Neural cell (in vitro differentiated cells): ENCODE measurements around the gene PCDH9. TPM values are rescaled to one million over a fixed set of nuclear protein-coding genes. Genes with fewer than 3 reads are reported as not detected.

Source experiments
- H2AFZ ChIP-seq: fragments of 200-600, 300-800 bp; sonication (generic), shearing (Covaris generic); 2 replicates; pipeline ENCODE4 v1.6.0; 2014; ENCODE audit warnings: low read depth, mild to moderate bottlenecking, antibody characterized with exemption, low read length, moderate library complexity
- H3F3A ChIP-seq: fragments of 200-600 bp; shearing (Covaris generic); 2 replicates; pipeline ENCODE4 v1.6.1; 2016; ENCODE audit warnings: mild to moderate bottlenecking, moderate library complexity, mixed read lengths, antibody characterized with exemption, low read length; ENCODE audit not compliant: insufficient read depth, poor library complexity, severe bottlenecking
- H3K27ac ChIP-seq: fragments of 200-600, 300-800 bp; sonication (generic), shearing (Covaris generic); 2 replicates; pipeline ENCODE4 v1.5.1; 2014; ENCODE audit warnings: mild to moderate bottlenecking, low read length, moderate library complexity
- H3K27me3 ChIP-seq: fragments of 300-800, 200-600 bp; sonication (generic), shearing (Covaris generic); 2 replicates; pipeline ENCODE4 v1.6.0; 2014; ENCODE audit warnings: mild to moderate bottlenecking, low read depth, low read length, moderate library complexity; ENCODE audit not compliant: insufficient read depth
- H3K36me3 ChIP-seq: fragments of 300-800, 200-600 bp; sonication (generic), shearing (Covaris generic); 2 replicates; pipeline ENCODE4 v1.5.1; 2014; ENCODE audit warnings: mild to moderate bottlenecking, antibody characterized with exemption, low read length, moderate library complexity; ENCODE audit not compliant: insufficient read depth
- H3K4me2 ChIP-seq: fragments of 300-800, 200-600 bp; sonication (generic), shearing (Covaris generic); 2 replicates; pipeline ENCODE4 v1.6.0; 2014; ENCODE audit warnings: mild to moderate bottlenecking, low read length
- H3K4me3 ChIP-seq: fragments of 300-800, 200-600 bp; sonication (generic), shearing (Covaris generic); 2 replicates; pipeline ENCODE4 v1.5.1; 2014; ENCODE audit warnings: mild to moderate bottlenecking, low read length, moderate library complexity
- H3K79me2 ChIP-seq: fragments of 200-600 bp; shearing (Covaris generic); replicated peaks from 2 replicates; pipeline ENCODE4 v1.6.0; 2014; ENCODE audit warnings: mild to moderate bottlenecking, low read length, moderate library complexity; ENCODE audit not compliant: insufficient read depth
- H3K9ac ChIP-seq: fragments of 300-800, 200-600 bp; sonication (generic), shearing (Covaris generic); 2 replicates; pipeline ENCODE4 v1.6.1; 2016; ENCODE audit warnings: mild to moderate bottlenecking, low read length, mixed read lengths
- H3K9me2 ChIP-seq: fragments of 200-600 bp; shearing (Covaris generic); 2 replicates; pipeline ENCODE4 v1.6.1; 2016; ENCODE audit warnings: mild to moderate bottlenecking, low read length, mixed read lengths; ENCODE audit not compliant: insufficient read depth
- H3K9me3 ChIP-seq: fragments of 200-600, 300-800 bp; sonication (generic), shearing (Covaris generic); 2 replicates; pipeline ENCODE4 v1.6.1; 2016; ENCODE audit warnings: mild to moderate bottlenecking, mixed run types, low read length, moderate library complexity, mixed read lengths
- H4K20me1 ChIP-seq: fragments of 200-600 bp; shearing (Covaris generic); 2 replicates; pipeline ENCODE4 v1.6.1; 2016; ENCODE audit warnings: mild to moderate bottlenecking, mixed run types; ENCODE audit not compliant: insufficient read depth
- EP300 ChIP-seq: fragments of 450-650 bp; conservative IDR thresholded peaks from 2 replicates; pipeline ENCODE4 v1.6.1; 2014; ENCODE audit warnings: antibody characterized with exemption, mild to moderate bottlenecking, moderate library complexity; ENCODE audit not compliant: poor library complexity, severe bottlenecking
- EZH2 ChIP-seq: fragments of 200-600, 300-800 bp; shearing (Covaris generic), sonication (generic); IDR thresholded peaks from 2 replicates; pipeline ENCODE4 v1.6.1; 2014; ENCODE audit warnings: antibody characterized with exemption, low read length, borderline replicate concordance, mild to moderate bottlenecking; ENCODE audit not compliant: insufficient read depth, poor library complexity, severe bottlenecking
- MXI1 ChIP-seq: fragments of 450-650 bp; conservative IDR thresholded peaks from 2 replicates; pipeline ENCODE4 v1.6.1; 2014; ENCODE audit warnings: antibody characterized with exemption, mild to moderate bottlenecking; ENCODE audit not compliant: poor library complexity, severe bottlenecking
- POLR2AphosphoS5 ChIP-seq: IDR thresholded peaks from 2 replicates; pipeline ENCODE4 v1.6.1; 2012
- RAD21 ChIP-seq: fragments of 450-650 bp; conservative IDR thresholded peaks from 2 replicates; pipeline ENCODE4 v1.6.1; 2014; ENCODE audit warnings: antibody characterized with exemption, mild to moderate bottlenecking, moderate library complexity
- REST ChIP-seq: IDR thresholded peaks from 2 replicates; pipeline ENCODE4 v1.6.1; 2012; ENCODE audit warnings: borderline replicate concordance
- SMC3 ChIP-seq: fragments of 450-650 bp; conservative IDR thresholded peaks from 2 replicates; pipeline ENCODE4 v1.6.1; 2014; ENCODE audit warnings: antibody characterized with exemption, mild to moderate bottlenecking, moderate library complexity; ENCODE audit not compliant: poor library complexity
- TAF1 ChIP-seq: IDR thresholded peaks from 2 replicates; pipeline ENCODE4 v1.6.1; 2012; ENCODE audit warnings: low read depth
- polyA plus RNA-seq: library from polyadenylated mRNA; depleted of rRNA; stranded (reverse); fragments of >200 nt; gene quantifications from 2 replicates; pipeline ENCODE4 v1.2.3, GENCODE V29; 2014
- TF ChIP-seq, protein P1 (sequence below): fragments of 450-650 bp; IDR thresholded peaks from 2 replicates; pipeline ENCODE4 v1.5.1; 2014; ENCODE audit warnings: antibody characterized with exemption, mild to moderate bottlenecking, moderate library complexity; ENCODE audit not compliant: poor library complexity, severe bottlenecking

Gene PCDH9
- polyA plus RNA-seq, 1 donor from 2014 or later: 4.6 TPM

DNA sequence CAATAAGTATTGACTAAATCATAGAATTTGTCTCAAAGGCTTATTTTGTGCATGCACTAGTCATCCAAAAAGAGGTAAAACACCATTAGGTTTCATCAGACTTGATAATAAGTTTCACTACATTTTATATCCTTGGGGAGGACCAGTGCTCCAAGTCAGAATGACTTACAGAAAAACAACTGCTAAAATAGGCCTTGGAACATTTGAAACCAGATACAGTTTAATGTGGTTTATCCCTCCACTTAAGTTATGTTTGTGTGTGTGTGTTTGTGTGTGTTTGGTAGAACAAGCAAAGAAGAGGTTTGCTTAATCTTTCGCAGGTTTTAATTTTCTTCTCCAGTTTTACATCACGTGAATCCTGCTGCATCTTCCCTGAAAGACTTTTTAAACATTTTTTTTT is 570.9 kb downstream of the PCDH9 start:
- Histone ChIP-seq H3K4me2 (no peak overlapping the region), H3K27me3 (no peaks in the 10 kb centered on the region), H4K20me1 (no peaks in the 10 kb centered on the region), H3K9ac (no peak overlapping the region), H3K27ac (no peak overlapping the region), H3F3A (no peaks in the 10 kb centered on the region), H3K9me2 (no peaks in the 10 kb centered on the region), H3K9me3 (no peaks in the 10 kb centered on the region), H3K79me2 (no peaks in the 10 kb centered on the region), H3K4me3 (no peak overlapping the region), H3K36me3 (no peaks in the 10 kb centered on the region), H2AFZ (no peak overlapping the region)
- TF ChIP-seq EP300: no peak
- no peak for TF ChIP-seq TAF1
- no peak for TF ChIP-seq REST
- TF ChIP-seq, protein P1, sequence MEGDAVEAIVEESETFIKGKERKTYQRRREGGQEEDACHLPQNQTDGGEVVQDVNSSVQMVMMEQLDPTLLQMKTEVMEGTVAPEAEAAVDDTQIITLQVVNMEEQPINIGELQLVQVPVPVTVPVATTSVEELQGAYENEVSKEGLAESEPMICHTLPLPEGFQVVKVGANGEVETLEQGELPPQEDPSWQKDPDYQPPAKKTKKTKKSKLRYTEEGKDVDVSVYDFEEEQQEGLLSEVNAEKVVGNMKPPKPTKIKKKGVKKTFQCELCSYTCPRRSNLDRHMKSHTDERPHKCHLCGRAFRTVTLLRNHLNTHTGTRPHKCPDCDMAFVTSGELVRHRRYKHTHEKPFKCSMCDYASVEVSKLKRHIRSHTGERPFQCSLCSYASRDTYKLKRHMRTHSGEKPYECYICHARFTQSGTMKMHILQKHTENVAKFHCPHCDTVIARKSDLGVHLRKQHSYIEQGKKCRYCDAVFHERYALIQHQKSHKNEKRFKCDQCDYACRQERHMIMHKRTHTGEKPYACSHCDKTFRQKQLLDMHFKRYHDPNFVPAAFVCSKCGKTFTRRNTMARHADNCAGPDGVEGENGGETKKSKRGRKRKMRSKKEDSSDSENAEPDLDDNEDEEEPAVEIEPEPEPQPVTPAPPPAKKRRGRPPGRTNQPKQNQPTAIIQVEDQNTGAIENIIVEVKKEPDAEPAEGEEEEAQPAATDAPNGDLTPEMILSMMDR: no peak
- TF ChIP-seq SMC3: no peak
- no peak for TF ChIP-seq RAD21
- no peak for TF ChIP-seq MXI1
- TF ChIP-seq EZH2: no peak
- no peak for TF ChIP-seq POLR2AphosphoS5

GRCh38 chr13:66657165-66657881 is 572.8 kb downstream of the PCDH9 start:
- Histone ChIP-seq H3K79me2 (no peaks in the 10 kb centered on the region), H4K20me1 (no peaks in the 10 kb centered on the region), H3K9me2 (no peaks in the 10 kb centered on the region), H3K36me3 (no peaks in the 10 kb centered on the region), H3K9me3 (no peaks in the 10 kb centered on the region), H3K9ac (no peak overlapping the region), H3K27ac (no peak overlapping the region), H2AFZ (no peak overlapping the region), H3K27me3 (no peaks in the 10 kb centered on the region), H3F3A (no peaks in the 10 kb centered on the region), H3K4me3 (no peak overlapping the region), H3K4me2 (no peak overlapping the region)
- TF ChIP-seq TAF1: no peak
- peak; percentile 32 for TF ChIP-seq SMC3
- TF ChIP-seq EP300: no peak
- no peak for TF ChIP-seq POLR2AphosphoS5
- TF ChIP-seq, protein P1: peak; percentile 45
- TF ChIP-seq EZH2: no peak
- no peak for TF ChIP-seq MXI1
- TF ChIP-seq RAD21: peak; percentile 53
- TF ChIP-seq REST: no peak
